ENCODE measurements around the gene TUBGCP6.

TUBGCP6 gene

GRCh38 chr22:50197856-50198623 is 46.8 kb downstream of the TUBGCP6 start:
- Histone ChIP-seq H3K4me1 (ENCODE audit: insufficient read depth, poor library complexity, severe bottlenecking) (no peaks in the 10 kb centered on the region), H3K4me3 (ENCODE audit: severe bottlenecking) (no peak overlapping the region), H3K27ac (ENCODE audit: poor library complexity, severe bottlenecking) (no peak overlapping the region), H3K9me3 (ENCODE audit: severe bottlenecking) (no peaks in the 10 kb centered on the region), H3K36me3 (ENCODE audit: low read depth) (peaks cover 50% of the 10 kb centered on the region), H3K27me3 (ENCODE audit: insufficient read depth, poor library complexity, severe bottlenecking) (no peaks in the 10 kb centered on the region)
- DNase-seq (ENCODE audit: low spot score) (no peak), ATAC-seq (ENCODE audit: low read depth) (no peak)
- TF ChIP-seq CTCF (IDR thresholded peaks at IDR 0.05; ENCODE audit: poor library complexity, severe bottlenecking) = no peak

GRCh38 chr22:50197000-50197800 is 47.6 kb downstream of the TUBGCP6 start:
- no peak for TF ChIP-seq CTCF (IDR thresholded peaks at IDR 0.05; ENCODE audit: poor library complexity, severe bottlenecking)
- ATAC-seq (ENCODE audit: low read depth) = no peak
- no peaks in the 10 kb centered on the region for H3K9me3 ChIP-seq (ENCODE audit: severe bottlenecking)
- H3K27me3 ChIP-seq (ENCODE audit: insufficient read depth, poor library complexity, severe bottlenecking) = no peaks in the 10 kb centered on the region
- peaks cover 1% of the 10 kb centered on the region for H3K4me1 ChIP-seq (ENCODE audit: insufficient read depth, poor library complexity, severe bottlenecking)
- H3K4me3 ChIP-seq (ENCODE audit: severe bottlenecking) = no peak overlapping the region
- no peak for DNase-seq (ENCODE audit: low spot score)
- no peak overlapping the region for H3K27ac ChIP-seq (ENCODE audit: poor library complexity, severe bottlenecking)
- H3K36me3 ChIP-seq (ENCODE audit: low read depth) = peaks cover 53% of the 10 kb centered on the region

GRCh38 chr22:50196256-50196655 is 48.6 kb downstream of the TUBGCP6 start:
- no peak overlapping the region for H3K27ac ChIP-seq (ENCODE audit: poor library complexity, severe bottlenecking)
- H3K4me1 ChIP-seq (ENCODE audit: insufficient read depth, poor library complexity, severe bottlenecking) = peaks cover 11% of the 10 kb centered on the region
- H3K4me3 ChIP-seq (ENCODE audit: severe bottlenecking) = no peak overlapping the region
- no peaks in the 10 kb centered on the region for H3K9me3 ChIP-seq (ENCODE audit: severe bottlenecking)
- ATAC-seq (ENCODE audit: low read depth) (no peak), DNase-seq (ENCODE audit: low spot score) (no peak)
- H3K27me3 ChIP-seq (ENCODE audit: insufficient read depth, poor library complexity, severe bottlenecking) = no peaks in the 10 kb centered on the region
- peaks cover 63% of the 10 kb centered on the region for H3K36me3 ChIP-seq (ENCODE audit: low read depth)
- TF ChIP-seq CTCF (IDR thresholded peaks at IDR 0.05; ENCODE audit: poor library complexity, severe bottlenecking) = no peak

- H3K4me3 ChIP-seq (ENCODE audit: severe bottlenecking) = no peak overlapping the region
- peaks cover 61% of the 10 kb centered on the region for H3K36me3 ChIP-seq (ENCODE audit: low read depth)
- H3K27ac ChIP-seq (ENCODE audit: poor library complexity, severe bottlenecking) = no peak overlapping the region
- ATAC-seq (ENCODE audit: low read depth) = no peak
- H3K27me3 ChIP-seq (ENCODE audit: insufficient read depth, poor library complexity, severe bottlenecking) = no peaks in the 10 kb centered on the region
- peaks cover 19% of the 10 kb centered on the region for H3K4me1 ChIP-seq (ENCODE audit: insufficient read depth, poor library complexity, severe bottlenecking)
- TF ChIP-seq CTCF (IDR thresholded peaks at IDR 0.05; ENCODE audit: poor library complexity, severe bottlenecking) = no peak
- no peaks in the 10 kb centered on the region for H3K9me3 ChIP-seq (ENCODE audit: severe bottlenecking)
- no peak for DNase-seq (ENCODE audit: low spot score)
These were observed 50.6 kb downstream of the TUBGCP6 start for GRCh38 chr22:50194037-50194805.

Data from RWPE2 (cell line).